ENCODE results near the gene EIF2B1.

The EIF2B1 gene

DNA sequence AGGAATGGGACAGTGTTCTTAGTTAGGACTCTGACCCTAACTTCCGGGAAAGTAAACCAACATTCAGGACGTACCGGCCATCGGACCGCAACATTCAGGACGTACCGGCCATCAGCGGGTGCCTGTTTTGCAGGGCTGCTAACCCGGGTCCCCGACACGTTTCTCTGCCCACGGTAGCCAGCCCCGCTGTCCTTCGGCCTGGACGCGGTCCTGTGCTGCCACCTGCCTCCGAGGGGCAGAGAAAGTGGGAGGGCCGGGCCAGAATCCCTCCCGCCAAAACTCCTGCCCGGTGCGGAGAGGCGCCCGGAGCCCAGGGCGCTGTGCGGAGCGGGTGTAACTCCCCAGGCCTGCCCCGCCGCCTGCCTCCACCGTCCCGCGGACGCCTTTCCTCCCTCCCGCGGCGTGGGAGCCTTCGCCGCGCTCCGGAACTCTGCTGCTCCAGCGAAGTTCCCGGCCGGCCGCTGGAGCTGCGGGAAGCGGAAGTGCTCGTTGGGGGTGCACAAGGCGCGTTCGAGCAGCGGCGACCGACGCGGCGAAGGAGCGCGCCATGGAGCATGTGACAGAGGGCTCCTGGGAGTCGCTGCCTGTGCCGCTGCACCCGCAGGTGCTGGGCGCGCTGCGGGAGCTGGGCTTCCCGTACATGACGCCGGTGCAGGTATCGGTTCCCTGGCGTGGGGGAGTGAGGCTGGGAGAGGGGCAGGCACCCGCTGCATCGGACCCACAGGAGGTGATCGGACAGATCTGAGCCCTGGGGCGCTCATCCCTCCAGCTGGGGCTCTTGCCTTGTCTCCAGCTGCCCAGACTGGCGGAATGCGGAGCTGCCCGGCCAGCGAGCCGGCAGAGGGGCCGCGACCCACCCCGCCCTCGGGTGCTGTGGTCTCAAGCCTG is 31.6 kb downstream of the EIF2B1 start, which contains the start of gene DDX55:
Gene DDX55 (plus strand): TSS at position 498 of the 888 bp plus-strand sequence. CDS start 50 bp downstream, at position 548.
- DNase-seq (ENCODE audit: low read depth in 1 of 2, low spot score in 1 of 2): peak; percentile 83 to 87
- Histone ChIP-seq H3K4me3 (replicated peaks; ENCODE audit: insufficient read depth, low read length) (peak within 1 kb of the TSS; percentile 98), H3K27ac (replicated peaks) (peak within 1 kb of the TSS; percentile 98), H3K27me3 (ENCODE audit: insufficient read depth, poor library complexity, severe bottlenecking) (no peaks in the 10 kb centered on the region)
- TF ChIP-seq SPI1 (IDR thresholded peaks at IDR 0.05; ENCODE audit: borderline replicate concordance, low read depth) (peak; percentile 43; the same call in 1 of the 2 replicates), POLR2AphosphoS5 (IDR thresholded peaks at IDR 0.05; ENCODE audit: low read depth) (peak; percentile 92), GABPA (IDR thresholded peaks at IDR 0.05; ENCODE audit: low read depth) (peak; percentile 100)
- TF ChIP-seq, protein P1, sequence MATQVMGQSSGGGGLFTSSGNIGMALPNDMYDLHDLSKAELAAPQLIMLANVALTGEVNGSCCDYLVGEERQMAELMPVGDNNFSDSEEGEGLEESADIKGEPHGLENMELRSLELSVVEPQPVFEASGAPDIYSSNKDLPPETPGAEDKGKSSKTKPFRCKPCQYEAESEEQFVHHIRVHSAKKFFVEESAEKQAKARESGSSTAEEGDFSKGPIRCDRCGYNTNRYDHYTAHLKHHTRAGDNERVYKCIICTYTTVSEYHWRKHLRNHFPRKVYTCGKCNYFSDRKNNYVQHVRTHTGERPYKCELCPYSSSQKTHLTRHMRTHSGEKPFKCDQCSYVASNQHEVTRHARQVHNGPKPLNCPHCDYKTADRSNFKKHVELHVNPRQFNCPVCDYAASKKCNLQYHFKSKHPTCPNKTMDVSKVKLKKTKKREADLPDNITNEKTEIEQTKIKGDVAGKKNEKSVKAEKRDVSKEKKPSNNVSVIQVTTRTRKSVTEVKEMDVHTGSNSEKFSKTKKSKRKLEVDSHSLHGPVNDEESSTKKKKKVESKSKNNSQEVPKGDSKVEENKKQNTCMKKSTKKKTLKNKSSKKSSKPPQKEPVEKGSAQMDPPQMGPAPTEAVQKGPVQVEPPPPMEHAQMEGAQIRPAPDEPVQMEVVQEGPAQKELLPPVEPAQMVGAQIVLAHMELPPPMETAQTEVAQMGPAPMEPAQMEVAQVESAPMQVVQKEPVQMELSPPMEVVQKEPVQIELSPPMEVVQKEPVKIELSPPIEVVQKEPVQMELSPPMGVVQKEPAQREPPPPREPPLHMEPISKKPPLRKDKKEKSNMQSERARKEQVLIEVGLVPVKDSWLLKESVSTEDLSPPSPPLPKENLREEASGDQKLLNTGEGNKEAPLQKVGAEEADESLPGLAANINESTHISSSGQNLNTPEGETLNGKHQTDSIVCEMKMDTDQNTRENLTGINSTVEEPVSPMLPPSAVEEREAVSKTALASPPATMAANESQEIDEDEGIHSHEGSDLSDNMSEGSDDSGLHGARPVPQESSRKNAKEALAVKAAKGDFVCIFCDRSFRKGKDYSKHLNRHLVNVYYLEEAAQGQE (IDR thresholded peaks at IDR 0.05; ENCODE audit: insufficient replicate concordance, low read depth): peak; percentile 13
- TF ChIP-seq, protein P2, sequence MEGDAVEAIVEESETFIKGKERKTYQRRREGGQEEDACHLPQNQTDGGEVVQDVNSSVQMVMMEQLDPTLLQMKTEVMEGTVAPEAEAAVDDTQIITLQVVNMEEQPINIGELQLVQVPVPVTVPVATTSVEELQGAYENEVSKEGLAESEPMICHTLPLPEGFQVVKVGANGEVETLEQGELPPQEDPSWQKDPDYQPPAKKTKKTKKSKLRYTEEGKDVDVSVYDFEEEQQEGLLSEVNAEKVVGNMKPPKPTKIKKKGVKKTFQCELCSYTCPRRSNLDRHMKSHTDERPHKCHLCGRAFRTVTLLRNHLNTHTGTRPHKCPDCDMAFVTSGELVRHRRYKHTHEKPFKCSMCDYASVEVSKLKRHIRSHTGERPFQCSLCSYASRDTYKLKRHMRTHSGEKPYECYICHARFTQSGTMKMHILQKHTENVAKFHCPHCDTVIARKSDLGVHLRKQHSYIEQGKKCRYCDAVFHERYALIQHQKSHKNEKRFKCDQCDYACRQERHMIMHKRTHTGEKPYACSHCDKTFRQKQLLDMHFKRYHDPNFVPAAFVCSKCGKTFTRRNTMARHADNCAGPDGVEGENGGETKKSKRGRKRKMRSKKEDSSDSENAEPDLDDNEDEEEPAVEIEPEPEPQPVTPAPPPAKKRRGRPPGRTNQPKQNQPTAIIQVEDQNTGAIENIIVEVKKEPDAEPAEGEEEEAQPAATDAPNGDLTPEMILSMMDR (IDR thresholded peaks at IDR 0.05; ENCODE audit: insufficient read depth, low read length): no peak

DNA sequence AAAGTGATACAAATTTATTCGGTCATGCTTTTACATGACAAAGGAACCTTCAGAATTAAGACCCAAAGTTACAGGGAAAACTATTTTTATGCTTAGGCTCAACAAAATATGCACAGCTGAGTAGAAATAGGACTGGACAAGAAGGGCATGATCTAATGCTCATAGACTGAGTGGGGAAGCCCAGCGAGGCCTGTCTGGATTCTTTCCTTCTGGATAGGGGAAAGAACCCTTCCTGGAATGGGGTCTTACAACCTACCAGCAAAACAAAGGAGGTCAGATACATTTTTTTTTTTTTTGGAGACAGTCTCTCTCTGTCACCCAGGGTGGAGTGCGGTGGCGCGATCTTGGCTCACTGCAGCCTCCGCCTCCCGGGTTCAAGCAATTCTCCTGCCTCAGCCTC is 33.8 kb downstream of the EIF2B1 start:
- no peaks in the 10 kb centered on the region for H3K27me3 ChIP-seq (ENCODE audit: insufficient read depth, poor library complexity, severe bottlenecking)
- no peak overlapping the region for H3K4me3 ChIP-seq (replicated peaks; ENCODE audit: insufficient read depth, low read length)
- TF ChIP-seq, protein P2 (IDR thresholded peaks at IDR 0.05; ENCODE audit: insufficient read depth, low read length): no peak
- TF ChIP-seq SPI1 (IDR thresholded peaks at IDR 0.05; ENCODE audit: borderline replicate concordance, low read depth): no peak
- TF ChIP-seq, protein P1 (IDR thresholded peaks at IDR 0.05; ENCODE audit: insufficient replicate concordance, low read depth): no peak
- TF ChIP-seq GABPA (IDR thresholded peaks at IDR 0.05; ENCODE audit: low read depth): no peak
- no peak for TF ChIP-seq POLR2AphosphoS5 (IDR thresholded peaks at IDR 0.05; ENCODE audit: low read depth)
- DNase-seq (ENCODE audit: low read depth in 1 of 2, low spot score in 1 of 2): no peak
- no peak overlapping the region for H3K27ac ChIP-seq (replicated peaks)

DNA sequence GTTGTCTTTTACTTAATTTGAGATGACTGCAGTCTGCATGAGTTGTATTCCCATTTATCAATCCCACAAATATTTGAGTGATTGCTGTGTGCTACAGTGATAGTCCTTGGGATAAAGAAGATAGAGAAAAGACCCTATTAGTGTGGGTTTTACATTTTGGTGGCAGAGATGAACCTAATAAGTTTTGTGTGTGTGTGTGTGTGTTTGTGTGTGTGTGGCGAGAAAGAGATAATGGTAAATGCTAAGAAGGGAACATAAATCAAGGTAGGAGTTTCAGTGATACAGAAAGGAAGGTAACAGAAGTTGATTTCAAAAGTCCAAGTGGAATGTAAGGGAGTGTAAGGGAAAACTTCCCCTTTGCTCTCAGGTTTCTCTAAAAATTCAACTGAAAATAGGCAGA is 34.2 kb downstream of the EIF2B1 start:
- Histone ChIP-seq H3K27me3 (ENCODE audit: insufficient read depth, poor library complexity, severe bottlenecking) (no peaks in the 10 kb centered on the region), H3K27ac (replicated peaks) (no peak overlapping the region), H3K4me3 (replicated peaks; ENCODE audit: insufficient read depth, low read length) (no peak overlapping the region)
- no peak for DNase-seq (ENCODE audit: low read depth in 1 of 2, low spot score in 1 of 2)
- TF ChIP-seq SPI1 (IDR thresholded peaks at IDR 0.05; ENCODE audit: borderline replicate concordance, low read depth) (no peak), GABPA (IDR thresholded peaks at IDR 0.05; ENCODE audit: low read depth) (no peak), POLR2AphosphoS5 (IDR thresholded peaks at IDR 0.05; ENCODE audit: low read depth) (no peak)
- TF ChIP-seq, protein P2 (IDR thresholded peaks at IDR 0.05; ENCODE audit: insufficient read depth, low read length): no peak
- TF ChIP-seq, protein P1 (IDR thresholded peaks at IDR 0.05; ENCODE audit: insufficient replicate concordance, low read depth): no peak

Measured in HL-60 (cell line).